ENCODE measurements around the gene SELENOW. TPM values are rescaled to one million over a fixed set of nuclear protein-coding genes. Genes with fewer than 3 reads are reported as not detected.
A peak's percentile ranks its signal among the peaks of the same experiment; 100 is the strongest.
"Not testable (repeated sequence)": the region's sequence is repeated elsewhere in the genome, so short reads cannot be mapped to it uniquely, and the experiment has no call there.

Gene SELENOW
- total RNA-seq, 1 donor from 2014 or later, result 262 TPM

DNA sequence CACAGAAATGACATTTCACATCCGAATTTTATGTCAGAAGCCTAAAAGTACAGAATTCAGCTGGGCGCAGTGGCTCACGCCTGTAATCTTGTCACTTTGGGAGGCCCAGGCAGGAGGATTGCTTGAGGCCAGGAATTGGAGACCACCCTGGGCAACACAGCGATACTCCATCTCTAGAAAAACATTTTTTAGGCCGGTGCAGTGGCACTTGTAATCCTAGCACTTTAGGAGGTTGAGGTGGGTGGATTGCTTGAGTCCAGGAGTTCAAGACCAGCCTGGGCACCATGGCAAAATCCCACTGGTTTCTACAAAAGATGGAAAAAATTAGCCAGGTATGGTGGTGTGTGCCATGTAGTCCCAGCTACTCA lies 17.9 kb upstream of the SELENOW start:
- H3K4me1 ChIP-seq, result no peaks in the 10 kb centered on the region
- TF ChIP-seq, protein P1, sequence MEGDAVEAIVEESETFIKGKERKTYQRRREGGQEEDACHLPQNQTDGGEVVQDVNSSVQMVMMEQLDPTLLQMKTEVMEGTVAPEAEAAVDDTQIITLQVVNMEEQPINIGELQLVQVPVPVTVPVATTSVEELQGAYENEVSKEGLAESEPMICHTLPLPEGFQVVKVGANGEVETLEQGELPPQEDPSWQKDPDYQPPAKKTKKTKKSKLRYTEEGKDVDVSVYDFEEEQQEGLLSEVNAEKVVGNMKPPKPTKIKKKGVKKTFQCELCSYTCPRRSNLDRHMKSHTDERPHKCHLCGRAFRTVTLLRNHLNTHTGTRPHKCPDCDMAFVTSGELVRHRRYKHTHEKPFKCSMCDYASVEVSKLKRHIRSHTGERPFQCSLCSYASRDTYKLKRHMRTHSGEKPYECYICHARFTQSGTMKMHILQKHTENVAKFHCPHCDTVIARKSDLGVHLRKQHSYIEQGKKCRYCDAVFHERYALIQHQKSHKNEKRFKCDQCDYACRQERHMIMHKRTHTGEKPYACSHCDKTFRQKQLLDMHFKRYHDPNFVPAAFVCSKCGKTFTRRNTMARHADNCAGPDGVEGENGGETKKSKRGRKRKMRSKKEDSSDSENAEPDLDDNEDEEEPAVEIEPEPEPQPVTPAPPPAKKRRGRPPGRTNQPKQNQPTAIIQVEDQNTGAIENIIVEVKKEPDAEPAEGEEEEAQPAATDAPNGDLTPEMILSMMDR (IDR thresholded peaks at IDR 0.05), result no peak
- intact Hi-C loops (cut with DNase I), result no loop called here
- no peak overlapping the region for H3K4me3 ChIP-seq
- H3K36me3 ChIP-seq, result peaks cover 48% of the 10 kb centered on the region
- H3K9me3 ChIP-seq, result peaks cover 5% of the 10 kb centered on the region
- DNase-seq (no peak), ATAC-seq (no peak)
- H3K27ac ChIP-seq, result no peak overlapping the region
- no peaks in the 10 kb centered on the region for H3K27me3 ChIP-seq

DNA sequence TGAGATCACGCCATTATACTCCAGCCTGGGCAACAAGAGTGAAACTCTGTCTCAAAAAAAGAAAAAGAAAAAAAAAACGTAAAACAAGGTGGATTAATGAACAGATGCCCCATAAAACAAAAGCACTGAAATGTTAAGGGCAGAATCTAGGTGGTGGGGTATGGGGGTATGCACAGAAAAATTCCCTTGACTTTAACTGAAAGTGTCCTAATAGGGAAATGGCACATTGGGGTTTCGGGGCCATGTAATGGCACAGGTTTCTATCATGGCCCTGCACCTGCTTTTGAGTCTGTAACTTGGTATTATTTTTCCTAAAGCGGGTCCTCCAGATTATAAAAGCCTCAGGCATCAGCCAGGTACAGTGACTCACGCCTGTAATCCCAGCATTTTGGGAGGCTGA lies 16.9 kb upstream of the SELENOW start:
- H3K4me1 ChIP-seq, result peaks cover 3% of the 10 kb centered on the region
- peaks cover 39% of the 10 kb centered on the region for H3K36me3 ChIP-seq
- no peak for ATAC-seq
- no peaks in the 10 kb centered on the region for H3K27me3 ChIP-seq
- H3K27ac ChIP-seq, result no peak overlapping the region
- no peak overlapping the region for H3K4me3 ChIP-seq
- DNase-seq, result no peak
- intact Hi-C loops (cut with DNase I), result no loop called here
- peaks cover 5% of the 10 kb centered on the region for H3K9me3 ChIP-seq
- TF ChIP-seq, protein P1 (IDR thresholded peaks at IDR 0.05), result no peak

DNA sequence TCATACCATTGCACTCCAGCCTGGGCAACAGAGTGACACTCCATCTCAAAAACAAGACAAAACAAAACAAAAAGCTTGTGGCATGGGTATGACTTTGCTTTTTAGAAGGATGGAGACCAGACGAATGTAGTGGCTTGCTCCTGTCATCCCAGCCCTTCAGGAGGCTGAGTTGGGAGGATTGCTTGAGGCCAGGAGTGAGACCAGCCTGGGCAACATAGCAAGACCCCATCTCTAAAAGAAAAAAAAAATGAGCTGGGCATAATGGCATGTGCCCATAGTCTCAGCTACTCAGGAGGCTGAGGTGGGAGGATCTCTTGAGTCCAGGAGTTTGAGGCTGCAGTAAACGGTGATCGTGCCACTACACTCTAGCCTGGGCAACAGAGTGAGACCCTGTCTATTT lies 16.4 kb upstream of the SELENOW start:
- DNase-seq, result no peak
- ATAC-seq, result no peak
- H3K27me3 ChIP-seq, result no peaks in the 10 kb centered on the region
- peaks cover 5% of the 10 kb centered on the region for H3K9me3 ChIP-seq
- TF ChIP-seq, protein P1 (IDR thresholded peaks at IDR 0.05), result no peak
- no peak overlapping the region for H3K27ac ChIP-seq
- H3K4me3 ChIP-seq, result no peak overlapping the region
- intact Hi-C loops (cut with DNase I), result no loop called here
- peaks cover 33% of the 10 kb centered on the region for H3K36me3 ChIP-seq
- peaks cover 3% of the 10 kb centered on the region for H3K4me1 ChIP-seq

DNA sequence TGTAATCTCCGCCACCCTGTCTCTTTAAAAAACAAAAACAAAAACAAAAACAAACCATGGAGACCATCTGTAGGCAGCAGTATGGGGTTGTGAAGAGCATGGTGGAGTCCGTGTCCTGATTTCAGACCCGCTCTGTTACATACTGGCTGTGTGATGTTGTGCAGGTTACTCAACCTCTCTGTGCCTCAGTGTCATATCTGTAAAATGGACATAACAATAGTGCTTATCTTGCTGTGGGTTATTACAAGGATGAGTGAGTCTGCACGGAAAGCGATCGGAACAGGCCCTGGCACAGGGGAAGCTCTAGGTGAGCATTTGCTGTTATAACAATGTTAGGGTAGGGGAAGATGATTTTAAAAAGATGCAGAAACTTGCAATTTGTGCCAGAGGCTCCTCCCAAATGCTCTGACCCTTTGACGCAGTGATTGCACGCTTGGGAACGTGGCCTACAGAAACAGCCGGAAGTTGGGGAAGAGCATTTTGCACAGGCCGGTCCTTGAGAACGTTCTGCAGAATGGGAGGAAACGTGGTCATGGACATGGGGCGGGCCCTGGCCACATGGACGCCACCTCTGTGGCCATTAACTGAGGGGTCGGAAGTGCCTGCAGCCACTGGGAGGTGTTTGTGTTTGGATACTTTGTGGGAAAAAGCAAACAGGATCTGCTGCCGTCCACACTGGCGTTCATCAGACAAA lies 15.7 kb upstream of the SELENOW start:
- ATAC-seq (peak; percentile 40), DNase-seq (no peak)
- H3K9me3 ChIP-seq, result peaks cover 5% of the 10 kb centered on the region
- intact Hi-C loops (cut with DNase I), result no loop called here
- peaks cover 3% of the 10 kb centered on the region for H3K4me1 ChIP-seq
- no peak overlapping the region for H3K4me3 ChIP-seq
- no peak overlapping the region for H3K27ac ChIP-seq
- TF ChIP-seq, protein P1 (IDR thresholded peaks at IDR 0.05), result no peak
- peaks cover 27% of the 10 kb centered on the region for H3K36me3 ChIP-seq
- H3K27me3 ChIP-seq, result no peaks in the 10 kb centered on the region

DNA sequence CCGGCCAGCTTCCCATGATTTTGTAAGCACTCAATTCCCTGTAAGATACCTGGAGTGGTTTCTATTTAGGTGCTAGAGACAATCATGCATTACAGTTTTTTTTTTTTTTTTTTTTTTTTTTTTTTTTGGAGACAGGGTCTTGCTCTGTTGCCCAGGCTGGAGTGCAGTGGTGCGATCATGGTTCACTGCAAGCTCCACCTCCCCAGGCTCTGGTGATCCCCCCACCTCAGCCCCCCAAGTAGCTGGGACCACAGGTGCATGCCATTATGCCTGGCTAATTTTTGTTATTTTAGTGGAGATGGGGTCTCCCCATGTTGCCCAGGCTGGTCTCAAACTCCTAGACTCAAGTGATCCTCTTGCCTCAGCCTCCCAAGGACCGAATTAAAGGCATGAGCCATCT lies 13.8 kb upstream of the SELENOW start:
- H3K27me3 ChIP-seq; ATAC-seq; intact Hi-C loops (cut with DNase I); H3K9me3 ChIP-seq; DNase-seq; H3K27ac ChIP-seq; H3K4me3 ChIP-seq; H3K36me3 ChIP-seq; H3K4me1 ChIP-seq: not testable (repeated sequence)

DNA sequence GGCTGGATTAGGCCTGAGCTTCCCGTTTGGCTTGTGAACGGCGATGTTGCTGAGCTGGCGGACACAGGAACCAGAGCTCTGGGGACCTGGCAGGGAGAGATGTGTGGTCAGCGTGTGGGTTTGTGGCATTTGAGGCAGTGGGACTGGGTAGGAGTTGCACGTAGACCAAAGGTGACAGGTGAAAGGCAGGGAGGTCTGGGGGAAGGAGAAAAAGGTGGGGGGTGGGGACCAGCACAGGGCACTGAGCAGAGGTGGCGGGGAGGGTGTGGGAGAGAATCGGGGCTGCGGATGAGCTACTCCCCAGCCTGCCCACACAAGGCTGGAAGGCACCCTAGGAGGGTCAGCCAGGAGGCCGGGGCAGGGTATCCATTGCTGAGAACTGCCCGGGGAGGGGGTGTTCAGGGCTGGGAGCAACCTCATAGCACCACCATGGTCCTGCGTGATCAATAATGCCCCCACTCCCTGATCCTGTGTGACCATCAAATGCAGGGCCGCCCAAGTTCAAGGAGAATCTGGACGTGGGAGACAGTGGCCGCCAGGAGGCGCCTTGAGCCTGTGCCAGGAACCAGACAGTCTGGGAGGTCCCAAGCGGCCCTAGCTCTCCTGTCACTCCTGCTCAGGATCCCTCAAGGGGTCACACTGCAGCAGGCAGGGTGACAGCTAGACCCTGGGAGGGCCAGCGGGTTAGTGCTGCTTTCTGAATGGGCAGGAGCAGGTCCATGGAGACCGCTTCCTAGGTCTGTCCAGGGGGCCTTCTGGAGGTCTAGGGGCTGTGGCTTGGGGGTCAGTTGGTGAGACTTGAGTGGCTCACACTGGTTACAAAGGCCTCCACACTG lies 12.8 kb upstream of the SELENOW start:
- H3K27ac ChIP-seq, result no peak overlapping the region
- intact Hi-C loops (cut with DNase I), result no loop called here
- DNase-seq, result peak; percentile 79
- H3K4me3 ChIP-seq, result no peak overlapping the region
- H3K27me3 ChIP-seq, result no peaks in the 10 kb centered on the region
- no peaks in the 10 kb centered on the region for H3K36me3 ChIP-seq
- H3K9me3 ChIP-seq, result no peaks in the 10 kb centered on the region
- peaks cover 3% of the 10 kb centered on the region for H3K4me1 ChIP-seq
- peak; percentile 77 for ATAC-seq
- TF ChIP-seq, protein P1 (IDR thresholded peaks at IDR 0.05), result peak; percentile 73

All from upper lobe of right lung (tissue), 1 donor.